SIG-M5 (cell line): Measurements from ENCODE around the gene OCA2.
"Not testable (repeated sequence)": the region's sequence is repeated elsewhere in the genome, so short reads cannot be mapped to it uniquely, and the experiment has no call there.

Source experiments
- DNase-seq: peaks from one replicate; lab custom pipeline; 2025; lab: John Stamatoyannopoulos, UW

The OCA2 gene

GRCh38 chr15:28098766-28099554, at the start of gene OCA2:
Gene OCA2, minus strand, starts transcription at chr15:28099315. Its CDS starts 17,441 bp downstream, at chr15:28081874.
- no peak for DNase-seq

GRCh38 chr15:28147801-28148200, 48.7 kb upstream of the OCA2 start:
- DNase-seq: no peak

GRCh38 chr15:28145419-28145818, 46.3 kb upstream of the OCA2 start:
- DNase-seq: not testable (repeated sequence)

DNA sequence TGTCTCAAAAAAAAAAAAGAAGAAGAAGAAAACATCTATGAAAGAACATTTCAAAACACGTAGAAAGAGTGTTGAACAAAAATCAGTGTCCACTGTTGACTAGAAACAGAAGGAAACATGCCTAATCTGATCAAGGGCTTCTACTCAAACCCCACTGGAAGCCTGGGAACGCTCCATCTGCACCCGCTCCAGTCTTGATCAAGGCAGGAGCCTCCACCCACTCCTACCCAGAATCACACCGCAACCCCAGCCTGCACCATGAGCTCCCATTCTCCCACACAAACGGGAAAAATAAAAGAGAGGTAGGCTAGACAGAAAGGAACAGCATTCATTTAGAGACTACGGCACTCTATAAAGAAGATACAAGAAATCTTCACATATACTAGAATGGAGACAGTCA, 40.9 kb upstream of the OCA2 start:
- DNase-seq: no peak

DNA sequence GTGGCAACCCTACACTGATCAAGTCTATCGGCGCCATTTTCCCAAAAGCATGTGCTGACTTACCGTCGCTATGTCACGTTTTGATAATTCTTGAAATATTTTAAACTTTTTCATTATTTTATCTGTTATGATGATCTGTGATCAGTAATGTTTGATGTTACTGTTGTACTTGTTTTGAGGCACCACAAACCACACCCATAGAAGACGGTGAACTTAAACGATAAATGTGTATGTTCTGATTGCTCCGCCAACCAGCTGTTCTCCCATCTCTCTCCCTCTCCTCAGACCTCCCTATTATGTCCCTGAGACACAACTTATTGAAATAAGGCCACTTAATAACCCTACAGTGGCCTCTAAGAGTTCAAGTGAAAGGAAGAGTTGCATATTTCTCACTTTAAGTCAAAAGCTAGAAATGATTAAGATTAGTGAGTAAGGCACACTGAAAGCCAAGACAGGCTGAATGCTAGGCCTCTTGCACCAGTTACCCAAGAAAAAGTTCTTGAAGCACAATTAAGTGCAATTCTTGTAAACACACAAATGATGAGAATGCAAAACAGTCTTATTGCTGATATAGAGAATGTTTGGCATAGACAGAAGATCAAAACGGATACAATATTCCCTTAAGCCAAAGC, 38.4 kb upstream of the OCA2 start:
- not testable (repeated sequence) for DNase-seq

DNA sequence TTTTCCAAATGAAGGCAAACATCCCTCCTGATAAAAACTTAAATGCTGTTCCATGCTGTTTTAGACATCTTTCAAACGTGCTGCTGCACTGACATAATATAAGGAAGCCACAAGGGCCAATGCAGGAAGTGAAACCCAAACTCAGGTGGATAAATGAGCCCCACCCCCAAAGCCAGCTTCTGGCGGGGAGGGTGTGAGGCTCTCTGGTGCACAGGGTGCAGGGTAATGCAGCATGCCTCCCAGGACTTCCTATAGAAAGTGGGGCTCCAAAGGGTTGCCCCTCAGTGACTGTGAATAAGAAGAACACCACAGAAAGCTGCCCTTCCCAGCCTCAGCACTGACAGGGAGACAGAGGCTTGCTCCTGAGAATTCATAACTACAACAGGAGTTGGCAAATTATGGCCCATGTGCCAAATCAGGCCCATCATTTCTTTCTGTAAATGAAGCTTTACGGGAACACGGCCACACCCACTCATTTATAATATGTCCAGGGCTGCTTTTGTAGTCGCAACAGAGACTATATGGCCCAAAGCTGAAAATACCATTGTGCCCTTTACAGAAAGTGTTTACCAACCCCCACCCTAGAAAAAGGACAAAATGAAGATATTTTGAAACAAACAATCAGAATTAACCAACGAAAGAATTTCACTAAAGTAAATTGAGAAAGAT, 37.3 kb upstream of the OCA2 start:
- not testable (repeated sequence) for DNase-seq

DNA sequence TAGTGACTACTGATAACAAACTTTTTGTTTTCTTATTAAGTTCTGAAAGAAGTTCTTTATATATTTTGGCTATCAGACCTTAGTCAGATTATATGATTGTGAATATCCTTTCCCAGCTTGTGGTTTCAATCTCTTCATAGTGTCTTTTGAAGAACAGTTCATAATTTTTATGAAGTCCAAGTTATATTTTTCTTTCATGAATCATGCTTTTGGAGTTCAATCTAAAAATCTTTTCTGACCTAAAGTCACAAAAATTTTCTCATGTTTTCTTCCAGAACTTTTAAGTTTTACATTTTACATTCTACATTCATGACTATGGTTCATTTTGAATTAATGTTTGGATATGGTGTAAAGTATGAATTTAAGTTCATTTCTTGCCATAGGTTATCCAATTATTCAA, 34.2 kb upstream of the OCA2 start:
- no peak for DNase-seq

GRCh38 chr15:28132524-28133275, 33.6 kb upstream of the OCA2 start:
- DNase-seq: no peak

DNA sequence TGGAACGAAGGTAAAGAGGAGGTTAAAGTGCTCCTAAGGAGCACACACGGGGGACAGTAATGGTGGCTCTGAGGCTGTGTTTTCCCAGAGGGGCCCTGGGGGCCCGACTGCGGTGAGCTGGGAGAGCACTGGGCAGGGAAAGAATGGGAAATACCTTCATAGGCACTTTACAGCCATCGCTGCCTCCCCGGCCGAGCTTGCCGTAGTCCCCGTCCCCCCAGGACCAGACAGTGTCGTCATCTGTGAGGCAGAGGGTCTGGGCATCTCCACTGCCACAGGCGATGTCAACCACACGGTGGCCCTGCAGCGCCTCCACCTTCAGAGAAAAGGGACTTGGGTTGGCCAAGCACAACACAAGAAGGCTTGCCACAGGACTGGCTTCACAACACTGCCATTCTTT, 32.8 kb upstream of the OCA2 start:
- DNase-seq: no peak

- no peak for DNase-seq
Measured at GRCh38 chr15:28131400-28131799, 32.3 kb upstream of the OCA2 start.

GRCh38 chr15:28130651-28131050, 31.5 kb upstream of the OCA2 start:
- DNase-seq: no peak

GRCh38 chr15:28129231-28129848, 30.2 kb upstream of the OCA2 start:
- DNase-seq: no peak

DNA sequence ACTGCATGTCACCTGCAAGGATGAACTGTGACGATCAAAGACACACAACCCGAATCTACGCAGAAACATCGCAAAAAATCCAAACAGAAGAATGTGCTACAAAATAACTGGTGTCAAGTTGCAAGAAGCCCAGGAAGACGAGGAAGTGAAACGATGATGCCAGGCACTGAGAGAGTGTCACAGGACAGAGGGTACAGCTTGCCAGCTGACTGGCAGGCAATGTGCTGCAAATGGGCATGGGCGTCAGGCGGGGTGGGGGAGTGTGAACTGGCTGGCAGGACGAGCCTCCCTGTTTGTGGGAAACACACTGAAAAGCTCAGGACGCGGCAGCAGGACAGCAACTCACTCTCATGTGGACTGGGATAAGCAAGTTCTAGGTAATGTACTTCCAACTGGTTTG, 28.9 kb upstream of the OCA2 start:
- DNase-seq: no peak

GRCh38 chr15:28127036-28127435, 27.9 kb upstream of the OCA2 start:
- DNase-seq: no peak

- DNase-seq: no peak
Measured at GRCh38 chr15:28125673-28126651, 26.8 kb upstream of the OCA2 start.

- DNase-seq: no peak
Measured at GRCh38 chr15:28124841-28125240, 25.7 kb upstream of the OCA2 start.

DNA sequence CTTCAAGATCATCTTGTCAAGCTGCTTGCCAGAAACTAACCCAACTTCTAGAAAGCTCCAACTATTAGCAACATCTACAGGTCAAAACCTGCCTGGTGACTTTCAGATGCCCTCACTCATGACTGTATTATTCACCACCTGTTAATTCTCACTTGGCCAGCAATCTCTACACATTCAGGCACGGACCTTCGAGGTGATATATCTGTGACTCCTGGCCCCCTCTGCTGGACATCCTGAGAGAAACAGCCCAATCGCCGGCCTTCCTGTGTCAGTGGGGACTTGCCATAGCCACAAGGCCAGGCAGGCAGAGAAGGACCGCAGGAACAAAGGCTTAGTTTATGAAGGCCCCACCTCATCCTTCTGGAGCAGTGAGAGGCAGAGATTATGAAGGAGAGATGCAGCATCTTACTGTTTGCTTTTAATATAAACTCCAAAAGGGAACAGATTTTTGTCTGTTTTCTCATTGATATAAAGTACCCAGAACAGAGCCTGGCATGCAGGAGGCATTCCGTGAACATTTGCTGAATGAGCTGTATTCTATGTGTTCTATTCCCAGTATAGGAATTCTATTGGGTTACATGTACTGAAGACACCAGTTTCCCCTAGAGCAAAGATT, 24.4 kb upstream of the OCA2 start:
- DNase-seq: no peak

GRCh38 chr15:28122038-28122949, 23.2 kb upstream of the OCA2 start:
- DNase-seq: no peak

GRCh38 chr15:28121577-28121976, 22.5 kb upstream of the OCA2 start:
- DNase-seq: not testable (repeated sequence)
